ENCODE data around the gene TPRX1. TPM values are rescaled to one million over a fixed set of nuclear protein-coding genes. Genes with fewer than 3 reads are reported as not detected.
"Not testable (repeated sequence)": the region's sequence is repeated elsewhere in the genome, so short reads cannot be mapped to it uniquely, and the experiment has no call there.

TPRX1 gene
- total RNA-seq (not detected in 2 replicates), polyA plus RNA-seq (not detected in 2 replicates), polyA minus RNA-seq (not detected in 2 replicates), Bru-seq, nascent RNA (not detected), BruChase-seq, experiment 1, labeled RNA remaining after a 6-hour chase (not detected), BruChase-seq, experiment 2, labeled RNA remaining after a 2-hour chase (not detected)
- not detected in 2 replicates for polyA plus RNA-seq (2011; cell fraction: cytosol; rRNA removed)
- not detected in 2 replicates for polyA plus RNA-seq (2011; cell fraction: nucleus; rRNA removed)
- polyA plus RNA-seq (2012): not detected in 2 replicates
- not detected for polyA minus RNA-seq (2011; cell fraction: cytosol; rRNA and poly(A)+ RNA removed)
- polyA minus RNA-seq (2011; cell fraction: nucleus; rRNA and poly(A)+ RNA removed): not detected in 2 replicates
- long read RNA-seq: 0 reads

GRCh38 chr19:47804451-47804850, at the start of gene TPRX1:
TSS of gene TPRX1 (minus strand) at chr19:47804551. CDS start at chr19:47804539, 12 bp downstream.
- H3K36me3 ChIP-seq (ENCODE audit: control insufficient read depth in 2 of 2, extremely low read depth in 1 of 2, insufficient read depth in 2 of 2, low read length in 2 of 2); H3K9ac ChIP-seq (replicated peaks; ENCODE audit: extremely low read depth, insufficient read depth, low read length); H3K27ac ChIP-seq (ENCODE audit: insufficient read depth, low read depth, low read length); H3K9me1 ChIP-seq (replicated peaks; ENCODE audit: control insufficient read depth, extremely low read depth, insufficient read depth, low read length); H3K4me3 ChIP-seq (replicated peaks in 1 of 3; ENCODE audit: insufficient read depth in 1 of 3, low read depth in 1 of 3, low read length in 3 of 3); H3K79me2 ChIP-seq (ENCODE audit: control insufficient read depth, insufficient read depth, low read length); POLR2A ChIA-PET; H3K4me1 ChIP-seq (ENCODE audit: control insufficient read depth, extremely low read depth, insufficient read depth, low read length); DNase-seq (ENCODE audit: low read depth, low spot score); BruUV-seq (replicated peaks); FAIRE-seq; H3K9me3 ChIP-seq (replicated peaks; ENCODE audit: control insufficient read depth, insufficient read depth, low read length); dilution Hi-C loops (cut with MboI; ENCODE audit: extremely low pct_ligation_motif_present, low sequenced_read_pairs); H3K27me3 ChIP-seq (ENCODE audit: control insufficient read depth in 2 of 2, insufficient read depth in 2 of 2, low read length in 2 of 2); H2AFZ ChIP-seq (ENCODE audit: low read depth, low read length); H4K20me1 ChIP-seq (replicated peaks; ENCODE audit: control insufficient read depth, extremely low read depth, insufficient read depth, low read length); intact Hi-C loops (cut with micrococcal nuclease); H3K4me2 ChIP-seq (ENCODE audit: insufficient read depth, low read length): not testable (repeated sequence)
- CTCF ChIA-PET: interaction anchor here (0.7 kb wide), 1 partner anchor 13 kb away, joined by 4 read pairs; no protein-coding TSS in a partner anchor

GRCh38 chr19:47853003-47853402, 48.7 kb upstream of the TPRX1 start:
- TF ChIP-seq POLR2A (IDR thresholded peaks at IDR 0.05; ENCODE audit: low read depth, low read length) (no peak), MAX (IDR thresholded peaks at IDR 0.05; ENCODE audit: insufficient read depth, insufficient read length) (no peak), EZH2 (IDR thresholded peaks at IDR 0.05; ENCODE audit: borderline replicate concordance, low read depth, low read length, severe bottlenecking) (no peak), FOS (IDR thresholded peaks at IDR 0.05; ENCODE audit: borderline replicate concordance, insufficient read depth, low read length) (no peak), CTCF (IDR thresholded peaks at IDR 0.05; ENCODE audit: extremely low read depth in 1 of 2, insufficient read depth in 1 of 2, low read depth in 1 of 2, low read length in 2 of 2) (no peak), POLR2AphosphoS5 (IDR thresholded peaks at IDR 0.05; ENCODE audit: insufficient read depth, low read depth, low read length) (no peak), MYC (IDR thresholded peaks at IDR 0.05; ENCODE audit: low read depth, low read length) (no peak), JUN (IDR thresholded peaks at IDR 0.05; ENCODE audit: borderline replicate concordance, insufficient read depth, insufficient read length, low read depth) (no peak), GATA2 (IDR thresholded peaks at IDR 0.05; ENCODE audit: insufficient read depth, insufficient read length, low read depth, low read length) (no peak)
- H3K9me1 ChIP-seq (replicated peaks; ENCODE audit: control insufficient read depth, extremely low read depth, insufficient read depth, low read length): no peaks in the 10 kb centered on the region
- no peak overlapping the region for H3K4me2 ChIP-seq (ENCODE audit: insufficient read depth, low read length)
- H3K9me3 ChIP-seq (replicated peaks; ENCODE audit: control insufficient read depth, insufficient read depth, low read length): no peaks in the 10 kb centered on the region
- CTCF ChIA-PET: interaction anchor here (1.1 to 1.6 kb wide), 2 partner anchors 10 to 16 kb away, joined by 6 to 11 read pairs; no protein-coding TSS in a partner anchor
- H3K9ac ChIP-seq (replicated peaks; ENCODE audit: extremely low read depth, insufficient read depth, low read length): no peak overlapping the region
- dilution Hi-C loops (cut with MboI; ENCODE audit: extremely low pct_ligation_motif_present, low sequenced_read_pairs) (no loop called here), intact Hi-C loops (cut with micrococcal nuclease) (no loop called here)
- no peaks in the 10 kb centered on the region for H3K36me3 ChIP-seq (ENCODE audit: control insufficient read depth in 2 of 2, extremely low read depth in 1 of 2, insufficient read depth in 2 of 2, low read length in 2 of 2)
- POLR2A ChIA-PET: interaction anchor here (0.7 kb wide), 1 partner anchor 86 kb away, joined by 3 read pairs; no protein-coding TSS in a partner anchor
- H3K27ac ChIP-seq (ENCODE audit: insufficient read depth, low read depth, low read length): no peak overlapping the region
- H3K27me3 ChIP-seq (ENCODE audit: control insufficient read depth in 2 of 2, insufficient read depth in 2 of 2, low read length in 2 of 2): peaks cover 9 to 19% of the 10 kb centered on the region in 2 experiments
- no peak for DNase-seq (ENCODE audit: low read depth, low spot score)
- H3K4me3 ChIP-seq (replicated peaks in 1 of 3; ENCODE audit: insufficient read depth in 1 of 3, low read depth in 1 of 3, low read length in 3 of 3): no peak overlapping the region
- no peaks in the 10 kb centered on the region for H4K20me1 ChIP-seq (replicated peaks; ENCODE audit: control insufficient read depth, extremely low read depth, insufficient read depth, low read length)
- FAIRE-seq: no peak
- no TSS peak for BruUV-seq (replicated peaks)
- no peaks in the 10 kb centered on the region for H3K4me1 ChIP-seq (ENCODE audit: control insufficient read depth, extremely low read depth, insufficient read depth, low read length)
- no peak overlapping the region for H2AFZ ChIP-seq (ENCODE audit: low read depth, low read length)
- H3K79me2 ChIP-seq (ENCODE audit: control insufficient read depth, insufficient read depth, low read length): no peaks in the 10 kb centered on the region

Measured in endothelial cell of umbilical vein (primary cell).